Stromal cell of bone marrow (primary cell): ENCODE measurements around the gene TOR1B.

Experiments
- DNase-seq: peaks from one replicate; pipeline ENCODE4 v3.0.0-alpha.2; 2012; ENCODE audit warnings: low read depth

Gene TOR1B

DNA sequence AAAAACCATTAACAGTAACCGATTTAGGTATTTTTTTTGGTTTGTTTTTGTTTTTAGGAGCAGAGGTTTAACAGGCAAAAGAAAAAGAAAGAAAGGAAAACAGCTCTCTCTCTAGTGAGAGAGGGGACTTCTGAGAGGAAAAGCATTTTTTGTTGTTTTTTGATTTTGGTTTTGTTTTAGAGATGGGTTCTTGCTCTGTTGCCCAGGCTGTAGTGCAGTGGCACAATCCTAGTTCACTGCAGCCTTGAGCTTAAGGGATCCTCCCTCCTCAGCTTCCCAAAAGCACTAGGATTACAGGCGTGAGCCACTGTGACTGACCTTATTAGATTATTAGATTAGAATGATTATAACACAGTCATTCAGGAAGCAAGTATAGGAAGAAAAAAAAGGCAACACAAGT, 42.4 kb downstream of the TOR1B start:
- DNase-seq, result no peak

DNA sequence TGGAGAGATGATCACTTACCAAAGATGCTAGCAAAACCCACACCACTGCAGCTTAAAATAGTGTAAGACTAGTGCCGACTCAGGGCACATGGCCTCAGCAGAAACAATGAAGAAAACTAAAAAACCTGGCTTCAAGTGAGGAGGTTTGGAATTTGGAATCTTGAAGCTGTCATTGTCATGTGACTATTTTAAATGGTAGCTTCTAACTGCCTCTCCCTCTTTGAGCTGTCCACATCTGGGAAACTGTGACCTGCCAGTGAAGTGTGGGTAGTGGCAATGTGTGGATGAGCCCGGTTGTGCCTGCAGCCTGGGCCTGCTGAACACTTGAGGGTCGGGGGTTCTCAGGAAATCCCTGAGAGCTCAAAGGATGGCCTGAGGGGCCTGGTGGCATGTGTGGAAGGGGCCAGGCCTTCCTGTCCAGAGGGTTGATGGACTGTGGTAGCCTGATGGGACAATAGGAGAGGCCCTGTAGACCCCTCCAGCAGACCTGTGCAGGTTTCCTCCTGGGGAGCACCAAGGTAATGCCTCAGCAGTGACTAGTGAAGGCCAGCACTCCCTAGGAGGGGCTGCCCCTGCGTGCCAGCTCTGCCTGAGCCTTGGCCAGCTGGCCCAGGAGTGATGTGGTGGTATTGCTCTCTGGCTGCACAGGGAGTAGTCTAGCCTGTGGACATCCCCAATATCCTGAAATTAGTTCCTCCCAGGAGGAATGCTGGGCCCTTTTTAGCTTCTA, 45.9 kb downstream of the TOR1B start:
- no peak for DNase-seq

DNA sequence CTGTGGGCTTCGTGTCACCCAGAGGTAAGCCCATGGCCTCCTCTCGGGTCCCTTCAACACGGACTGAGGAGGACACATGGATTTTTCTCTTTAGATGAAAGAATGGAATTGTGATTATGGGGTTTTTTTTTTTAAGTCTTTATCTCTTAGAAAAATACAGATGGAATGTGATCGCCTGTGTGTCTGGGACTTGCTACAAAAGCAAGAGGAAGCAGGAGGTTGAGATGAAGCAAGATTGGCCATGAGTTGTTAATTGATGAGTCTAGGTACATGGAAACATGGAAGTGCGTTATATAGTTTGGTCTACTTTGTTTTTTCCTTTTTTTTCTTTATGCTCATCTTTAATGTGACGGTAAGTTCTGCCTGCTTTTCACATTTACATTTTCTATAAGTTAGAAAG, 46.9 kb downstream of the TOR1B start:
- no peak for DNase-seq

DNA sequence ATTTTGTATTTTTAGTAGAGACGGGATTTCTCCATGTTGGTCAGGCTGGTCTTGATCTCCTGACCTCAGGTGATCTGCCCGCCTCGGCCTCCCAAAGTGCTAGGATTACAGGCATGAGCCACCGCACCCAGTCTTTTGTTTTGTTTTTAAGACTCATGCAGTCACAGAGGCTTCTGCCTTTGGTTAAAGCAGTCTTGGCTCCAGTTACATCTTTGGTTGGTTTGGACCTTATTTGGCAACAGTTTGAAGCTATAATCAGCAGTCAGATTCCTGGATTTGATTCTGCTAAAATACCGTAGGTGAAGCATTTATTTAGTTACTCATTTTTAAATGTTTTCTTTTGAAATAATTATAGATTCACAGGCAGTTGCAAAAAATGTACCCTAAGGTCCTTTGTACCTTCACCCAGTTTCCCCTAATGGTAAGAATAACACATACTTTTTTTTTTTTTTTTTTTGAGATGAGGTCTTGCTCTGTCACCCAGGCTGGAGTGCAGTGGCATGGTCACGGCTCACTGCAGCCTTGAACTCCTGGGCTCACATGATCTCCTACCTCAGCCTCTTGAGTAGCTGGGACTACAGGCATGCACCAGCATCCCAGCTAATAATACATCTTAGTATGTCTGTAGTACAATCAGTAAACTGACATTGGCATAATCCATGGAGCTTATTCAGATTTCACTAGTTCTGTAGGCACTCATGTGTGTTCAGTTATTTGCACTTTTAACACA, 48.0 kb downstream of the TOR1B start:
- no peak for DNase-seq

DNA sequence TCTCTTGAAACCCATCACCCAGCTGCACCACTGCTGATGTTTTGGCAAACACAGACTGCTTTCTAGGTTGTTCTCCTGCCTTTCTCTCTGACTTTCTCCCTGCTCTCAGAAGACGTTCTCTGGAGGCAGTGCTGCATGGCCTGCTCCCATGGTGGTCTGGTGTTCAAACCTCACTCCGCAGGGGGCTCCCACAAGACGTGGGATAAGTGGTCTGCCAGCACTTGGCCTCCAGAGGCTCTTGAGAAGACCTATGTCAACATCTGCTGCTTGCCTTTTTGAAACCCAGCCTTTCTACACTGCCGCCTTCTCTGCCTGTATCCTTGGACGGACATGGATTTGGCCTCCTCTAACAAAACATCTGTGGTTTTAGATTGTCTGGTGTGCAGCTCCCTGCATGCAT, 48.8 kb downstream of the TOR1B start:
- DNase-seq, result no peak

DNA sequence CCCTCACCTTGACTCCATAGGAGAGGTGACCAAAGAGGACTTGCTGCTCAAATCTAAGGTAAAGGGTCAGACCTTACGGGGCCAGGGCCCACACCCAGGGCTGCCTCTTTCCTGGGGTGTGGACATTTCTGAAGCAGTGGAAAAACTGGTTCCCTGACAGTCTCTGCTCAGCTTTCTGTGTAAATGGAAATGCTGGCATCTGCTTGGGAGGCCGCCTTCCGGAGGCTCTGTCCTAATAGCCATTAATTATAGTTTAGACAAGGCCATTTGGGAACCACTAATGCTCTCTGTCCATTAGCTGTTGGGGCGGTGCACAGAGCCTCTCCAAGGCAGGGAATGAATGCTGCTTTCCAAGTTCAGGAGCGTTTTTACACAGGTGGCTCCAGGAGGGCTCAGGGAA, 49.6 kb downstream of the TOR1B start:
- no peak for DNase-seq

DNA sequence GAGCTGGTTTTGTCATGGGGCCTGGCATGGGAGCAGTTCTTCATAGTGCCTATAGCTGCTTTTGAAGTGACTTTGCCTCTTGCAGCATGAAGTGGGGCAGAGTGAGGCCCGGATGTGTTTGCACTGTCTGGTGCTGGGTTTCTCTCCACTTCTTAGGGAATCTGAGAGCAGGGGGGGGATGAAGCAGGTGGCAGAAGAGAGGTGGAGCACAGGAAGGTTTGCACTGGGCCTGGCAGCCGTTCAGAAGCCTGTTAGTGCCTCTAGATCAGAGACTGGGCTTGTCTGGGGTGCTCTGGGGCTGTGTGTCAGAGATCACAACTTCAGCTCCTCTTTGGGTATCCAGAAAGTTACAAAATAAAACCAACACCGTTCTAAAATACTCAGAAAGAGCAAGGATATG, 50.6 kb downstream of the TOR1B start:
- DNase-seq, result no peak

DNA sequence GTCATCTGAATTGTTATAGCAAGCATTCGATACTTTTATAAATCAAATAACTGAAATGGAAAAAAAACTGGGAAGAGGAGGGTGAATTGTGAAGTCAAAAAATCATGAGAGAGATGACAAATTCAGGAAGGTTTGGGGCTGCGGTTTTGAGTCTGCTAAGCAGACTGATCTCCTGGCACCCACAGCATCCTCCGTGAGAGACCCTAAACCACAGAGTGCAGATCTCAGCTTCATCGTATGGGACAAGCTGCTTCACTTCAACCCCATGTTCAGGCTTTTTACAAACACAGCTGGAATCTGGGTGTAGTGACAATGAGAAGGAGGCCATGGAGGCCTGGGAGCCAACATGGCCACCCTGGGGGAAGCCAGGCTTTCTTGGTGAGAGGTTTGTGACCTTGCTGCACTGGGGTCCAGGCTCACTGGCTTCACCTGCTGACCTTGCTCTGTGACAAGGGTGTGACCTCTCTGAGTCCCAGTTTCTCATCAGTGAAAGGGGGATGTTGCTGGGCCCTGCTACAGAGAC, 51.7 kb downstream of the TOR1B start:
- no peak for DNase-seq

DNA sequence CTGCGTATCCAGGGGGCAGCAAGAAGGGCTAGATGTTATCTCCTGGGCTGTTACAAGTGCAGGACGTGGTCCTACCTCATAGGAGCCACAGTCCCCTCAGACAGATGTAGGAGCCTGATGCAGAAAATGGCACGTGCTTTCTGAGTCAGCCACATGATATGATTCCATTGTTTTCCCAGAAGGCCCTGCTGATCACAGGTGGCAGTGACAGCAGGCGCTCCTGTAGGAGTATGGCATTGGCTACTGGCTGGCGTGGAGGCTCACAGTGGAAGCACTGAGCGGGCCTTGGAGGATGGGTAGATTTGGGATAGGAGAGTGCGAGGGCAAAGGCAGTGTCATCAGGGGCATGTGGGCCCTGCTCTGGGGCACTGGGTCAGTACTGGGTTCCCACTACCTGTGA, 54.2 kb downstream of the TOR1B start:
- no peak for DNase-seq

DNA sequence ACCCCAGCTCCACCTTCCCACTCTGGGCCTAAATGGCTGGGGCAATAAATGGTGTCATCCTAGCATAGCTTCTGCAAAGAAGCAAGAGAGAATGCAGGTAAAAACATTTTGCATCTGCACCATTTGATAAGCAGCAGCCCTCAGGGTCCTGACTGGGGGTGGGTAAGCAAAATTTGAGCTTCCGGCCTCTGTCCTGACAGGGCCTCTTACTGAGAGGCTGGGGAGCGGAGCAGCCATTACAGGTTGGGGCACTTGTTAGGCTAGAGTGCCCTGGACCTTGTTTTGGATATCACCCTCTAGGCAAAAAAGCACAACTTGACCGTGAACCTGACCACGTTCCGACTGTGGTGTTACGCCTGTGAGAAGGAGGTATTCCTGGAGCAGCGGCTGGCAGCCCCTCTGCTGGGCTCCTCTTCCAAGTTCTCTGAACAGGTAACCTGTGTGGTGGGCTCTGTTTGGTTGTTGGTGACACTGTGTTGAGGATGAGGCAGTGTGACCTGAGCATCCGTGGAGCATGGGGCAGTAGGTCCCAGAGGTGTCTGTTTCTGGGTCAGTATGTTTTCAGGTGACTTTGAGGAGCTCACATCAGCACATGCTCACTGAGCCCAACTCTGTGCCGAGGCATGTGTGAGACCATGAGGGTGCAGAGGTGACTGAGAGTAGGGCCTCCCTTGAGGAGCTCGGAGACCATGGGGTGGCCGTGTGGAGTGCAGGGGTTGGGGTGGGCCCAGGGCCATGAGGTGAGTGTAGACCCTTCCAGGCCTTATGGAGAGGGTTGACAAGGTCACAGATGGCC, 55.4 kb downstream of the TOR1B start:
- DNase-seq, result no peak
